ENCODE data around the gene LILRB5.
"Not testable (repeated sequence)": the region's sequence is repeated elsewhere in the genome, so short reads cannot be mapped to it uniquely, and the experiment has no call there.

The LILRB5 gene

GRCh38 chr19:54219702-54220101, 37.4 kb downstream of the LILRB5 start:
- H3K4me3 ChIP-seq (replicated peaks; ENCODE audit: low read depth, low read length); H3K27me3 ChIP-seq (replicated peaks; ENCODE audit: control insufficient read depth, insufficient read depth, low read length); DNase-seq (ENCODE audit: extremely low read depth, insufficient read length); H3K36me3 ChIP-seq (ENCODE audit: control insufficient read depth, insufficient read depth, low read length): not testable (repeated sequence)

- no peak for DNase-seq (ENCODE audit: extremely low read depth, insufficient read length)
- Histone ChIP-seq H3K36me3 (ENCODE audit: control insufficient read depth, insufficient read depth, low read length) (peaks cover 2% of the 10 kb centered on the region), H3K4me3 (replicated peaks; ENCODE audit: low read depth, low read length) (no peak overlapping the region), H3K27me3 (replicated peaks; ENCODE audit: control insufficient read depth, insufficient read depth, low read length) (no peaks in the 10 kb centered on the region)
- TF ChIP-seq, protein P1, sequence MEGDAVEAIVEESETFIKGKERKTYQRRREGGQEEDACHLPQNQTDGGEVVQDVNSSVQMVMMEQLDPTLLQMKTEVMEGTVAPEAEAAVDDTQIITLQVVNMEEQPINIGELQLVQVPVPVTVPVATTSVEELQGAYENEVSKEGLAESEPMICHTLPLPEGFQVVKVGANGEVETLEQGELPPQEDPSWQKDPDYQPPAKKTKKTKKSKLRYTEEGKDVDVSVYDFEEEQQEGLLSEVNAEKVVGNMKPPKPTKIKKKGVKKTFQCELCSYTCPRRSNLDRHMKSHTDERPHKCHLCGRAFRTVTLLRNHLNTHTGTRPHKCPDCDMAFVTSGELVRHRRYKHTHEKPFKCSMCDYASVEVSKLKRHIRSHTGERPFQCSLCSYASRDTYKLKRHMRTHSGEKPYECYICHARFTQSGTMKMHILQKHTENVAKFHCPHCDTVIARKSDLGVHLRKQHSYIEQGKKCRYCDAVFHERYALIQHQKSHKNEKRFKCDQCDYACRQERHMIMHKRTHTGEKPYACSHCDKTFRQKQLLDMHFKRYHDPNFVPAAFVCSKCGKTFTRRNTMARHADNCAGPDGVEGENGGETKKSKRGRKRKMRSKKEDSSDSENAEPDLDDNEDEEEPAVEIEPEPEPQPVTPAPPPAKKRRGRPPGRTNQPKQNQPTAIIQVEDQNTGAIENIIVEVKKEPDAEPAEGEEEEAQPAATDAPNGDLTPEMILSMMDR (IDR thresholded peaks at IDR 0.05; ENCODE audit: insufficient read depth, low read length, poor library complexity, severe bottlenecking) = no peak
Observed at GRCh38 chr19:54218960-54219661, 38.0 kb downstream of the LILRB5 start.

- Histone ChIP-seq H3K4me3 (replicated peaks; ENCODE audit: low read depth, low read length) (no peak overlapping the region), H3K27me3 (replicated peaks; ENCODE audit: control insufficient read depth, insufficient read depth, low read length) (no peaks in the 10 kb centered on the region), H3K36me3 (ENCODE audit: control insufficient read depth, insufficient read depth, low read length) (peaks cover 2% of the 10 kb centered on the region)
- no peak for DNase-seq (ENCODE audit: extremely low read depth, insufficient read length)
- TF ChIP-seq, protein P1 (IDR thresholded peaks at IDR 0.05; ENCODE audit: insufficient read depth, low read length, poor library complexity, severe bottlenecking) = no peak
Observed at GRCh38 chr19:54218259-54218658, 38.8 kb downstream of the LILRB5 start.

DNA sequence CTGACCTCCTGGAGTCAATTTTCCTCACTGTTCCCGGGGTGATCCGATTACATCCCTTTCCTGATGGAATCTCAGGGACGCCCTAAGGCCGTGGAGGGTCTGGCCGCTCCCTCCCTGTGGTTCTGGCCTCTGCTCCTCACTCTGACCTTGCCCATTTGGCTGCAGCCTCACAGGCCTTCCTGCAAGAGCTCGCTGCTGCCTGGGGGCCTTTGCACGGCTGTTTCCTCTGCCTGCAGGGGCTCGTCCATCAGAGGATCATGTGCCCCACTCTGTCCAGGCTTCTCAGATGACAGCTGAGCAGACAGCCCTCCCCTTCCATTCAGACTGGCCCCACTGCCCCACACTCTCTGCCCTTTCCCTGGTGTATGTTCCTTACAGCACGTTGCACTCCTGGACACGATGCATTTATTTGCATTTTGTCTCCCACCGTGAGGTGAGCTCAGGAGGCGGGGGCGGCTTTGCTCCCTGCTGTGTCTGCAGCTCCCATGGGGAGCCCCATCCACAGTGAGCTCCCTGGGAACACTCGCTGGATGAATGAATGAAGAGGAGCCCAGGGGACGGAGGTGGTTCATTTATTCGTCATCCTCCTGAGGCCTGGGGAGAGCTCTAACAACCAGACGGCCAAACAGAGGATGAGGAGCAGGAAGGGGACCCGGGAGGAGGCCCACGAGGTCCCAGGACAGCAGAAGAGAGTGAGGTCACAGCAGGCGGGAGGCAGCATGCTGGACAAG, 39.4 kb downstream of the LILRB5 start:
- not testable (repeated sequence) for H3K27me3 ChIP-seq (replicated peaks; ENCODE audit: control insufficient read depth, insufficient read depth, low read length); DNase-seq (ENCODE audit: extremely low read depth, insufficient read length); H3K4me3 ChIP-seq (replicated peaks; ENCODE audit: low read depth, low read length); H3K36me3 ChIP-seq (ENCODE audit: control insufficient read depth, insufficient read depth, low read length)

DNA sequence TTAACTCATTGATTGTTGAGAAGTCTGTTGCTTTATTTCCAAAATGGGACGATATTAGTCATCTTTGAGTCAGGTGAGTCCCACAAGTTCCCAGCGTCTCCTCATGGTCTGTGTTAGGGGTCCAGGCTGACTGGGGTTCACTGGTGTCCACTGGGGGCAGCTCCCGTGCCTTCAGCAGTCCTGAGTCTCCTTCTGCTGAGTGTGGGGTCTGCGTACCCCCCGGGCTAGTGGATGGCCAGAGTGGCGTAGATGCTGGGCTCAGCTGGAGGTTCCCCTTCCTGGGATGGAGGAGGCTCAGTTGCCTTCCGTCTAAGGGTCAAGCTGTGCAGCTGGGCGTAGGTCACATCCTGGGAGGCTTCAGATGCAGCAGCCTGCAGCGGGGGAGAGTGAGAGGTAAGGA, 40.2 kb downstream of the LILRB5 start:
- no peak overlapping the region for H3K4me3 ChIP-seq (replicated peaks; ENCODE audit: low read depth, low read length)
- no peaks in the 10 kb centered on the region for H3K27me3 ChIP-seq (replicated peaks; ENCODE audit: control insufficient read depth, insufficient read depth, low read length)
- TF ChIP-seq, protein P1 (IDR thresholded peaks at IDR 0.05; ENCODE audit: insufficient read depth, low read length, poor library complexity, severe bottlenecking) = no peak
- H3K36me3 ChIP-seq (ENCODE audit: control insufficient read depth, insufficient read depth, low read length) = peaks cover 2% of the 10 kb centered on the region
- DNase-seq (ENCODE audit: extremely low read depth, insufficient read length) = no peak

DNA sequence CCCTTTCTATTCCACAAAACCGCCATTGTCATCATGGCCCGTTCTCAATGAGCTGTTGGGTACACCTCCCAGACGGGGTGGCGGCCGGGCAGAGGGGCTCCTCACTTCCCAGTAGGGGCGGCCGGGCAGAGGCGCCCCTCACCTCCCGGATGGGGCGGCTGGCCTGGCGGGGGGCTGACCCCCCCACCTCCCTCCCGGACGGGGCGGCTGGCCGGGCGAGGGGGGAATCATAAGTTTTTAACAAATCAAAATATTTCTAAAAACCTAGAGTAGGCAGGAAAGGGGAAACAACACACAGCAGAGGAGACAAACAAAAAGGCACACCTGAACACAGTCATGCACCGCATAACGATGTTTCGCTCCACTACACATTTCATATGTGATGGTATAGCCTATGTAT, 42.3 kb downstream of the LILRB5 start:
- not testable (repeated sequence) for H3K4me3 ChIP-seq (replicated peaks; ENCODE audit: low read depth, low read length); DNase-seq (ENCODE audit: extremely low read depth, insufficient read length); H3K36me3 ChIP-seq (ENCODE audit: control insufficient read depth, insufficient read depth, low read length); H3K27me3 ChIP-seq (replicated peaks; ENCODE audit: control insufficient read depth, insufficient read depth, low read length)

DNA sequence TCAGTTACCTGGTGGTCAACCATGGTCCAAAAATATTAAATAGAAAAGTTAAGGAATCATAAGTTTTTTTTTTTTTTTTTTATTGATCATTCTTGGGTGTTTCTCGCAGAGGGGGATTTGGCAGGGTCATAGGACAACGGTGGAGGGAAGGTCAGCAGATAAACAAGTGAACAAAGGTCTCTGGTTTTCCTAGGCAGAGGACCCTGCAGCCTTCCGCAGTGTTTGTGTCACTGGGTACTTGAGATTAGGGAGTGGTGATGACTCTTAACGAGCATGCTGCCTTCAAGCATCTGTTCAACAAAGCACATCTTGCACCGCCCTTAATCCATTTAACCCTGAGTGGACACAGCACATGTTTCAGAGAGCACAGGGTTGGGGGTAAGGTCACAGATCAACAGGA, 42.9 kb downstream of the LILRB5 start:
- not testable (repeated sequence) for H3K27me3 ChIP-seq (replicated peaks; ENCODE audit: control insufficient read depth, insufficient read depth, low read length); H3K4me3 ChIP-seq (replicated peaks; ENCODE audit: low read depth, low read length); DNase-seq (ENCODE audit: extremely low read depth, insufficient read length); H3K36me3 ChIP-seq (ENCODE audit: control insufficient read depth, insufficient read depth, low read length)
